HG02588 (cell line): Measurements from ENCODE around the gene RHOH.
"Not testable (repeated sequence)": the region's sequence is repeated elsewhere in the genome, so short reads cannot be mapped to it uniquely, and the experiment has no call there.

Experiments
- ATAC-seq: cut with Tn5 transposase; IDR thresholded peaks from one replicate; pipeline ENCODE4 v1.9.1; 2021; ENCODE audit warnings: mild to moderate bottlenecking, moderate library complexity; ENCODE audit not compliant: unreplicated experiment

RHOH gene

DNA sequence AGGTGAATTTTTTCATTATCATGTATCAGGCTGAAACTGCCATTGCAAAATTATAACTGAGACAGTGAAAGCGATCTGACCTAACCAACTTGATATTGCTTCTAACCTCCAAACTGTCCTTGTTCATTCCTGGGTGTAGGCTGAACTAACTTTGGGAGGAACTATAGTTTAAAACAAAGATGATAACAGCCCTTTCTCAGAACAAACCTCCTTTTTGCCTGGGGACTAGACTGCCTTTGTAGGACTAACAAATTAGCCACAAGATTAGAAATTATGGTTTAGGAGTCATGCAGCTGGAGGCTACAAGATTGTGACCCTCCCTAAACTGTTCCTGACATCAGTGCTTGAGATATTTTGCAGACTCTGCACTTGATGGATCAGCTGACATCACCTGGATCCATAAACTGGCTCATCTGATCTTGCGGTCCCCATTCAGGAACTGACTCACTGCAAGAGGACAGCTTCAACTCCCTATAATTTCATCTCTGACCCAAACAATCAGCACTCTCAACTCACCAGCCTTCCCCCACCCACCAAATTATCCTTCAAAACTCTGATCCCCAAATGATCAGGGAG lies 93.9 kb downstream of the RHOH start:
- not testable (repeated sequence) for ATAC-seq

GRCh38 chr4:40292313-40292759 lies 95.5 kb downstream of the RHOH start:
- no peak for ATAC-seq

- no peak for ATAC-seq
These were observed 97.5 kb downstream of the RHOH start for GRCh38 chr4:40294339-40294738.

GRCh38 chr4:40295030-40295429 lies 98.2 kb downstream of the RHOH start:
- not testable (repeated sequence) for ATAC-seq

- ATAC-seq = no peak
These were observed 98.7 kb downstream of the RHOH start for GRCh38 chr4:40295572-40295971.
